ENCODE results near the gene LRMDA. TPM values are rescaled to one million over a fixed set of nuclear protein-coding genes. Genes with fewer than 3 reads are reported as not detected.

LRMDA gene
- total and polyA plus RNA-seq, 2 donors (not counting 3 experiments of a cell fraction or from before 2014, with no cell fraction given): 9.7 to 18.0 TPM

GRCh38 chr10:75632805-75633462, 201.5 kb downstream of the LRMDA start:
- H2AFZ ChIP-seq (ENCODE audit: low read depth, low read length): no peak overlapping the region
- no peak overlapping the region for H3K27ac ChIP-seq (ENCODE audit: insufficient read depth, low read depth, low read length)
- intact Hi-C loops (cut with micrococcal nuclease): no loop called here
- no peaks in the 10 kb centered on the region for H3K9me1 ChIP-seq (replicated peaks; ENCODE audit: control insufficient read depth, extremely low read depth, insufficient read depth, low read length)
- BruUV-seq (replicated peaks): no TSS peak
- ChIA-PET POLR2A (no interaction called here), CTCF (no interaction called here)
- DNase-seq (ENCODE audit: low read depth, low spot score): no peak
- dilution Hi-C loops (cut with MboI; ENCODE audit: extremely low pct_ligation_motif_present, low sequenced_read_pairs): no loop called here
- TF ChIP-seq MAX (IDR thresholded peaks at IDR 0.05; ENCODE audit: insufficient read depth, insufficient read length): no peak
- TF ChIP-seq CTCF (IDR thresholded peaks at IDR 0.05; ENCODE audit: extremely low read depth in 1 of 2, insufficient read depth in 1 of 2, low read depth in 1 of 2, low read length in 2 of 2): no peak
- no peak for TF ChIP-seq POLR2A (IDR thresholded peaks at IDR 0.05; ENCODE audit: low read depth, low read length)
- no peak for TF ChIP-seq POLR2AphosphoS5 (IDR thresholded peaks at IDR 0.05; ENCODE audit: insufficient read depth, low read depth, low read length)
- no peak overlapping the region for H3K4me2 ChIP-seq (ENCODE audit: insufficient read depth, low read length)
- no peaks in the 10 kb centered on the region for H4K20me1 ChIP-seq (replicated peaks; ENCODE audit: control insufficient read depth, extremely low read depth, insufficient read depth, low read length)
- H3K36me3 ChIP-seq (ENCODE audit: control insufficient read depth in 2 of 2, extremely low read depth in 1 of 2, insufficient read depth in 2 of 2, low read length in 2 of 2): no peaks in the 10 kb centered on the region
- FAIRE-seq: no peak
- no peaks in the 10 kb centered on the region for H3K4me1 ChIP-seq (ENCODE audit: control insufficient read depth, extremely low read depth, insufficient read depth, low read length)
- no peaks in the 10 kb centered on the region for H3K27me3 ChIP-seq (ENCODE audit: control insufficient read depth in 2 of 2, insufficient read depth in 2 of 2, low read length in 2 of 2)
- no peak overlapping the region for H3K4me3 ChIP-seq (replicated peaks in 1 of 3; ENCODE audit: insufficient read depth in 1 of 3, low read depth in 1 of 3, low read length in 3 of 3)
- H3K9me3 ChIP-seq (replicated peaks; ENCODE audit: control insufficient read depth, insufficient read depth, low read length): no peaks in the 10 kb centered on the region
- no peaks in the 10 kb centered on the region for H3K79me2 ChIP-seq (ENCODE audit: control insufficient read depth, insufficient read depth, low read length)
- H3K9ac ChIP-seq (replicated peaks; ENCODE audit: extremely low read depth, insufficient read depth, low read length): no peak overlapping the region

- CTCF ChIA-PET: no interaction called here
- POLR2A ChIA-PET: no interaction called here
- H3K79me2 ChIP-seq (ENCODE audit: control insufficient read depth, insufficient read depth, low read length): no peaks in the 10 kb centered on the region
- no peak overlapping the region for H3K9ac ChIP-seq (replicated peaks; ENCODE audit: extremely low read depth, insufficient read depth, low read length)
- H3K4me1 ChIP-seq (ENCODE audit: control insufficient read depth, extremely low read depth, insufficient read depth, low read length): no peaks in the 10 kb centered on the region
- TF ChIP-seq CTCF (IDR thresholded peaks at IDR 0.05; ENCODE audit: extremely low read depth in 1 of 2, insufficient read depth in 1 of 2, low read depth in 1 of 2, low read length in 2 of 2): no peak
- TF ChIP-seq FOS (IDR thresholded peaks at IDR 0.05; ENCODE audit: borderline replicate concordance, insufficient read depth, low read length): no peak
- TF ChIP-seq POLR2AphosphoS5 (IDR thresholded peaks at IDR 0.05; ENCODE audit: insufficient read depth, low read depth, low read length): no peak
- TF ChIP-seq MAX (IDR thresholded peaks at IDR 0.05; ENCODE audit: insufficient read depth, insufficient read length): no peak
- no peak for TF ChIP-seq JUN (IDR thresholded peaks at IDR 0.05; ENCODE audit: borderline replicate concordance, insufficient read depth, insufficient read length, low read depth)
- TF ChIP-seq GATA2 (IDR thresholded peaks at IDR 0.05; ENCODE audit: insufficient read depth, insufficient read length, low read depth, low read length): no peak
- no peak for TF ChIP-seq EZH2 (IDR thresholded peaks at IDR 0.05; ENCODE audit: borderline replicate concordance, low read depth, low read length, severe bottlenecking)
- TF ChIP-seq MYC (IDR thresholded peaks at IDR 0.05; ENCODE audit: low read depth, low read length): no peak
- no peak for TF ChIP-seq POLR2A (IDR thresholded peaks at IDR 0.05; ENCODE audit: low read depth, low read length)
- no peaks in the 10 kb centered on the region for H3K36me3 ChIP-seq (ENCODE audit: control insufficient read depth in 2 of 2, extremely low read depth in 1 of 2, insufficient read depth in 2 of 2, low read length in 2 of 2)
- no peak for FAIRE-seq
- no peaks in the 10 kb centered on the region for H3K9me3 ChIP-seq (replicated peaks; ENCODE audit: control insufficient read depth, insufficient read depth, low read length)
- H2AFZ ChIP-seq (ENCODE audit: low read depth, low read length): no peak overlapping the region
- no peak overlapping the region for H3K4me3 ChIP-seq (replicated peaks in 1 of 3; ENCODE audit: insufficient read depth in 1 of 3, low read depth in 1 of 3, low read length in 3 of 3)
- no peak overlapping the region for H3K27ac ChIP-seq (ENCODE audit: insufficient read depth, low read depth, low read length)
- no peaks in the 10 kb centered on the region for H3K27me3 ChIP-seq (ENCODE audit: control insufficient read depth in 2 of 2, insufficient read depth in 2 of 2, low read length in 2 of 2)
- no peak overlapping the region for H3K4me2 ChIP-seq (ENCODE audit: insufficient read depth, low read length)
- no peaks in the 10 kb centered on the region for H3K9me1 ChIP-seq (replicated peaks; ENCODE audit: control insufficient read depth, extremely low read depth, insufficient read depth, low read length)
- dilution Hi-C loops (cut with MboI; ENCODE audit: extremely low pct_ligation_motif_present, low sequenced_read_pairs): no loop called here
- no peaks in the 10 kb centered on the region for H4K20me1 ChIP-seq (replicated peaks; ENCODE audit: control insufficient read depth, extremely low read depth, insufficient read depth, low read length)
- BruUV-seq (replicated peaks): no TSS peak
- intact Hi-C loops (cut with micrococcal nuclease): no loop called here
- DNase-seq (ENCODE audit: low read depth, low spot score): no peak
Measured at GRCh38 chr10:75633568-75633967, 202.1 kb downstream of the LRMDA start.
